Esophagus squamous epithelium (tissue), 5 donors: ENCODE results near the gene CACNA2D3. TPM values are rescaled to one million over a fixed set of nuclear protein-coding genes. Genes with fewer than 3 reads are reported as not detected.

Experiments
- DNase-seq: peaks from one replicate; lab custom pipeline; 2025; lab: John Stamatoyannopoulos, UW
- H3K27ac ChIP-seq, 4 donors: fragments of 200-600 bp; sonication (generic); one replicate each; pipeline ENCODE4 v1.5.1; 2016 to 2019; ENCODE audit warnings: mild to moderate bottlenecking in 1 of 4
- H3K27me3 ChIP-seq, 4 donors: fragments of 200-600 bp; sonication (generic); 1 replicate in 3 of 4; 2 replicates in 1 of 4; pipeline versions ENCODE4 v1.5.1 to v1.6.0; 2017 to 2021; ENCODE audit warnings: antibody characterized with exemption in 1 of 4
- H3K36me3 ChIP-seq, 3 donors: fragments of 200-600 bp; sonication (generic); one replicate each; pipeline ENCODE4 v1.5.1; 2016 to 2019
- H3K4me1 ChIP-seq, 3 donors: fragments of 200-600 bp; sonication (generic); one replicate each; pipeline ENCODE4 v1.5.1; 2017 to 2019
- H3K4me3 ChIP-seq, 4 donors: fragments of 200-600 bp; sonication (generic); 1 replicate in 3 of 4; 2 replicates in 1 of 4; pipeline ENCODE4 v1.5.1; 2016 to 2019; ENCODE audit warnings: mild to moderate bottlenecking in 2 of 4, moderate library complexity in 1 of 4
- H3K9me3 ChIP-seq, 3 donors: fragments of 200-600 bp; sonication (generic); one replicate each; pipeline ENCODE4 v1.5.1; 2016 to 2019
- CTCF ChIP-seq, 6 experiments: fragments of 450-650 bp in 4 of 6; fragments of 200-600 bp in 2 of 6; sonication (generic) in 2 of 6; IDR thresholded peaks; one replicate each; pipeline ENCODE4 v1.5.1; 2016 to 2019; ENCODE audit warnings: antibody characterized with exemption in 6 of 6, mild to moderate bottlenecking in 4 of 6, moderate library complexity in 4 of 6
- POLR2A ChIP-seq, 4 donors: fragments of 450-650 bp; IDR thresholded peaks; one replicate each; pipeline ENCODE4 v1.6.1; 2017; ENCODE audit warnings: antibody characterized with exemption in 4 of 4, mild to moderate bottlenecking in 4 of 4, moderate library complexity in 3 of 4
- WGBS, 2 donors: methylation state at CpG; one replicate each; pipeline ENCODE4 v1.1.5; 2018; 5-methylcytosine and 5-hydroxymethylcytosine counted together
- intact Hi-C: fragments of 100-400 bp; cut with DNase I; formaldehyde crosslinking; loops from one replicate; pipeline ENCODE4 v1.15.0; 2022
- total RNA-seq, 4 donors: library from RNA; depleted of rRNA; stranded (reverse); fragments of >200 nt; gene quantifications; one replicate each; pipeline ENCODE4 v1.1.0, GENCODE V29; 2016
- donor health status: DM: yes; HTN: yes; CAD: no.

CACNA2D3 gene
- total RNA-seq, 4 donors from 2014 or later, result 1.2 to 7.1 (median 5.1) TPM

GRCh38 chr3:54733106-54734006, 611.0 kb downstream of the CACNA2D3 start:
- intact Hi-C loops, result no loop called here
- WGBS, 2 donors, result 63 to 66% methylated on average over 11 of the region's 11 CpGs

GRCh38 chr3:54736459-54736858, 614.1 kb downstream of the CACNA2D3 start:
- no peaks in the 10 kb centered on the region for H3K9me3 ChIP-seq
- H3K27me3 ChIP-seq, result no peaks in the 10 kb centered on the region
- no peak overlapping the region for H3K4me3 ChIP-seq
- WGBS, 2 donors, result 67 to 72% methylated on average over 1 of the region's 1 CpG
- H3K36me3 ChIP-seq, result no peaks in the 10 kb centered on the region
- H3K27ac ChIP-seq, result no peak overlapping the region
- TF ChIP-seq POLR2A (IDR thresholded peaks at IDR 0.05), result no peak
- TF ChIP-seq CTCF (IDR thresholded peaks at IDR 0.05), result no peak
- intact Hi-C loops, result no loop called here
- DNase-seq, result no peak
- H3K4me1 ChIP-seq, result peaks cover 0 to 9% (median 0%) of the 10 kb centered on the region in 3 donors

More at GRCh38 chr3:54733106-54734006, 611.0 kb downstream of the CACNA2D3 start:
- no peak for TF ChIP-seq CTCF (IDR thresholded peaks at IDR 0.05)
- TF ChIP-seq POLR2A (IDR thresholded peaks at IDR 0.05), result no peak
- no peak overlapping the region for H3K4me3 ChIP-seq
- no peak for DNase-seq
- H3K27me3 ChIP-seq, result no peaks in the 10 kb centered on the region
- H3K36me3 ChIP-seq, result no peaks in the 10 kb centered on the region
- peaks cover 0 to 9% (median 0%) of the 10 kb centered on the region in 3 donors for H3K4me1 ChIP-seq
- H3K27ac ChIP-seq, result no peak overlapping the region
- H3K9me3 ChIP-seq, result no peaks in the 10 kb centered on the region

- no peaks in the 10 kb centered on the region for H3K9me3 ChIP-seq
- no peaks in the 10 kb centered on the region for H3K27me3 ChIP-seq
- TF ChIP-seq POLR2A (IDR thresholded peaks at IDR 0.05) (no peak), CTCF (IDR thresholded peaks at IDR 0.05) (no peak)
- intact Hi-C loops, result no loop called here
- no peaks in the 10 kb centered on the region for H3K36me3 ChIP-seq
- no peak overlapping the region for H3K4me3 ChIP-seq
- DNase-seq, result no peak
- H3K27ac ChIP-seq, result no peak overlapping the region
- H3K4me1 ChIP-seq, result no peaks in the 10 kb centered on the region
- WGBS, 2 donors, result 64 to 78% methylated on average over 1 of the region's 1 CpG
Measured at GRCh38 chr3:54743755-54744154, 621.4 kb downstream of the CACNA2D3 start.

DNA sequence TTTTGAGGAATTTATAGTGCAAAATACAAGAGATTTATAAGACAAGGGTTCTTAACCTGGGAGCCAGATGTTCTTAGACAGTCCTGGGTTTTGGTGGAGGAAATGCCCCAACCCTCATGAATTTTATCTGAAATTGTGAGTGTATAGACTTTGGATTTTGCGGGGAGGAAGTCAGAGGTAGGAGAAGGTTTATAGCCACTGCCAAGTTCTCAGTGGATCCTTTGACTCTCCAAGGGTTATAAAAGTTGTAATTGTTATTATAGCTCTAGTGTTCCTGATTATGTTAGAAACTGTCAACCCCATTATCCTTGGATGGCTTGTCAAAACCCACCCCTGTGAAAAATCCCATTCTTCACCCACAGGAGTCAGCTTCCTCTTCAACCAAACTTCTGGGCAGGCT, 621.9 kb downstream of the CACNA2D3 start:
- no peak overlapping the region for H3K4me3 ChIP-seq
- no peaks in the 10 kb centered on the region for H3K4me1 ChIP-seq
- no peaks in the 10 kb centered on the region for H3K36me3 ChIP-seq
- TF ChIP-seq CTCF (IDR thresholded peaks at IDR 0.05), result no peak
- no peak for TF ChIP-seq POLR2A (IDR thresholded peaks at IDR 0.05)
- H3K9me3 ChIP-seq, result no peaks in the 10 kb centered on the region
- intact Hi-C loops, result no loop called here
- no peaks in the 10 kb centered on the region for H3K27me3 ChIP-seq
- 89 to 90% methylated on average over 1 of the region's 1 CpG for WGBS, 2 donors
- DNase-seq, result no peak
- no peak overlapping the region for H3K27ac ChIP-seq

GRCh38 chr3:54745843-54746242, 623.5 kb downstream of the CACNA2D3 start:
- Histone ChIP-seq H3K27ac (no peak overlapping the region), H3K9me3 (no peaks in the 10 kb centered on the region), H3K27me3 (no peaks in the 10 kb centered on the region), H3K36me3 (no peaks in the 10 kb centered on the region), H3K4me1 (no peaks in the 10 kb centered on the region), H3K4me3 (no peak overlapping the region)
- TF ChIP-seq CTCF (IDR thresholded peaks at IDR 0.05) (no peak), POLR2A (IDR thresholded peaks at IDR 0.05) (no peak)
- intact Hi-C loops, result no loop called here
- WGBS, 2 donors, result 83 to 90% methylated on average over 4 of the region's 4 CpGs
- DNase-seq, result no peak
